A549 treated with GW870086 at 1 μM for 4 hours (cell line): ENCODE results near the gene N4BP3. TPM values are rescaled to one million over a fixed set of nuclear protein-coding genes. Genes with fewer than 3 reads are reported as not detected.

ENCODE experiments used
- total RNA-seq: library from RNA; stranded (reverse); fragments of 200-300 nt; extraction: Qiagen RNA extraction; gene quantifications from 5 replicates; pipeline ENCODE4 v1.2.3, GENCODE V29; 2022; ENCODE audit warnings: low read depth

The N4BP3 gene, protein sequence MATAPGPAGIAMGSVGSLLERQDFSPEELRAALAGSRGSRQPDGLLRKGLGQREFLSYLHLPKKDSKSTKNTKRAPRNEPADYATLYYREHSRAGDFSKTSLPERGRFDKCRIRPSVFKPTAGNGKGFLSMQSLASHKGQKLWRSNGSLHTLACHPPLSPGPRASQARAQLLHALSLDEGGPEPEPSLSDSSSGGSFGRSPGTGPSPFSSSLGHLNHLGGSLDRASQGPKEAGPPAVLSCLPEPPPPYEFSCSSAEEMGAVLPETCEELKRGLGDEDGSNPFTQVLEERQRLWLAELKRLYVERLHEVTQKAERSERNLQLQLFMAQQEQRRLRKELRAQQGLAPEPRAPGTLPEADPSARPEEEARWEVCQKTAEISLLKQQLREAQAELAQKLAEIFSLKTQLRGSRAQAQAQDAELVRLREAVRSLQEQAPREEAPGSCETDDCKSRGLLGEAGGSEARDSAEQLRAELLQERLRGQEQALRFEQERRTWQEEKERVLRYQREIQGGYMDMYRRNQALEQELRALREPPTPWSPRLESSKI
- total RNA-seq = 0.67 to 1.00 TPM (median 0.86 TPM) in 5 replicates

DNA sequence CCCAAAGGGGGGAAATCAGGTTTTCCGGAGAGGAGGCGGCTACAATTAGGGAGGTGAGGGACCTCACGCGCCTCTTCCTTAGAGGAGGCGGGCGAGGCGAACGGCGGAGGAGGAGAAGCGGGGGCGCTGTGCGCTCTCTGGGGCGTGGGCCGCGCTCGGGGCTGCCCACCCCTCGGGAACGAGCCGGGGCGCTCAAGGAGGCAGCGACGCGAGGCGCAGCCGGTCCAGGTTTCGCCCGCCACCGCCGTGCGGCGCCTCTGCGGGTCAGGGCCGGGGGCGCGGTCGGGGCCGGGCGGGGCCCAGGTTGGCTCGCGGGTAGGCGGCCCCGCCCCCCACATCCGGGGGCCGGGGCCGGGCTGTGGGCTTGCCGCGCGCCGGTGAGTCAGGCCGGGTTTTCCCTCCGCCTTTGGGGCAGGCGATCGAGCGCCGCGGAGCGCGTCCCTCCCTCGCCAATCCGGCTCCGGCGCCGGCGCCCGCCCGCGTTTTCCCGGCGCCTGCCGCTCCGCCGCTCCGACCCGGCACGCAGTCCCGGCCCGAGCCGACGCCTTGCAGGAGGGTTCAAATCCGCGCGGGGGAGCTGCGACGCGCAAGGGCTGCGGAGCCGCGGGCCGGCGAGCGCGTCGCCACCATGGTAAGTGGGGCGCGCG is at the start of gene N4BP3:
N4BP3 (plus strand) TSS at position 392 of the 647 bp plus-strand sequence. CDS start 6,052 bp downstream, outside the sequence.

DNA sequence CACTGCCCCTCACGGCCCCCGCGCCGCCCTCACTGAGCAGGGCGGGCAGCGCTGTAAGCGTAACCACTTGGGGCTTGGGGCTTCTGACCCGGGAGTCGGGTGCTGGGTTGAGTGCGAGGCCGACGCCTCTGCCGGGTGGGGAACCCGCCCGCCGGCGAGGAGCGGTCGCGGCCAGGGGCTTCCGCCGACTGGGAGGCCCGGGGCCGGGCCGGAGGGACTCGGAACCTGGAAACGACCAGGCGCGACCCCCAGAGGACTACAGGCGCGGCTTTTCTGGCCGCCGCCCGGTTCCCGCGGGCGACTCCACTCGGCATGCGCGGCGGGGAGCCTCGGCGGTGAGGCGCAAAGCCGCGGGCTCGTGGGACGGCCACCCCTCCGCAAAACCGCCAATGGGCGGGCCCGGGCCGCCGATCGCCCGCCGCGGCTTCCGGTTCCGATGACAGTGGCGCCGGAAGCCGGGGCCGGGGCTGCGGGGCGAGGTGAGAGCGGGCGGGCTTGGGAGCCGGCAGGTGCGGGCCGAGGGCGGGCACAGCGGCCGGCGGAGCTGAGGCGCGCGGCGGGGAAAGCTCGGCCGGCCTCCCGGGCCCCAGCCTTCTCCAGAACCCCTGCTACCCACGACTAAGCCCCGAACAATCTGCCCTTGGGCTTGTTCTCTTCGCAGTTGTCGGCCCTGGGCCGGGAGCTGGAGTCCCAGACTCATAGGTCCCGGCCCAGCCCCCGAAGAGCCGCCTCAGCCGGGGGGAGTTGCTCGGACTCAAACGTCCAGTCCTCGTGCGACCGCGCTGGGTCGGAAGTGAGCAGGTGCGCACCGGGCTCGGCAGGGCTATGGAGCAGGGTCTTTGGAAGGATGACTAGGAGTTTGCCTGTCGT is 17.5 kb downstream of the N4BP3 start, which contains the start of gene RMND5B:
RMND5B (plus strand) TSS at position 439 of the 870 bp plus-strand sequence. CDS start 7,106 bp downstream, outside the sequence.

DNA sequence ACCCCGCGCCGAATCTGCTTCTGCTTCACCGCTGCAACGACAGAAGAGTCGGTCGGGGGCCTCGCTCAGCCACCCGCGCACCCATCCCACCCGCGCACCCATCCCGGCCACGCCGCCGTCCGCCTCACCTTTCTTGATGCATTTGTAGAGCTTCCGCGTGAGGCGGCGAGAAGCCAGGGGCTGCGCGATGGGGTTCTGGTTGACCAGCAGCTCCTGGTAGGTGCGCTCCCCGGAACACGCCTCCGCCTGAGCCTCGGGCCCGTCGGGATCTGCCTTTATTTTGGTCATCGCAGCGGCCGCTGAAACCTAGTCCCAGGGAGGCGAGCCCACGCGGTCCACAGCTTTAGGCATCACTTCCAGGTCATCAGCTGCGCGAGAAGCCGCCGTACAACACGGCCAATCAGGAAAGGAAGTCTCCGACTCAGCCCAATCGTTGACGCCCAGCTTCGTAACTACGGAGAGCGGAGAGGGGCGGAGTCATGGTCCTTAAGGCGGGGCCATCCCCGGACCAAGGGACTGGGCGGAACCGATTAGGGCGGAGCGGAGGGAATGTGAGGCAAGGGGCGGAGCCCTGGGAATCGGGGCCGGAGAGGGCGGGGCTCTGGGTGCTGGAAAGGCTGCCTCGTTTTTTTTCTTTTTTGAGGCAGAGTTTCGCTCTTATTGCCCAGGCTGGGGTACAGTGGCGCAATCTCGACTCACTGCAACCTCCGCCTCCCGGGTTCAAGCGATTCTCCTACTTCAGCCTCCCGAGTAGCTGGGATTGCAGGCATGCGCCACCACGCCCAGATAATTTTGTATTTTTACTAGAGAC is 40.4 kb downstream of the N4BP3 start, which contains the start of gene NHP2:
NHP2 (minus strand) TSS at position 356 of the 811 bp plus-strand sequence; CDS start at position 288, 68 bp downstream.

Other genes starting within 250 kb of the N4BP3 start
- gene PROP1, start 117.3 kb upstream of the N4BP3 start, total RNA-seq = 0.19 TPM in 1 of 5 replicates, not detected in the others
- 22.3 to 30.9 TPM (median 29.4 TPM) in 5 replicates for gene RMND5B, start 17.5 kb downstream of the N4BP3 start, total RNA-seq
- gene NHP2, start 40.4 kb downstream of the N4BP3 start, total RNA-seq = 380 to 478 TPM (median 408 TPM) in 5 replicates
- not detected in 5 replicates for gene GMCL2, start 73.8 kb downstream of the N4BP3 start, total RNA-seq
- gene HNRNPAB, start 91.0 kb downstream of the N4BP3 start, total RNA-seq = 312 to 335 TPM (median 319 TPM) in 5 replicates
- 4.3 to 9.8 TPM (median 8.3 TPM) in 5 replicates for gene PHYKPL, start 119.3 kb downstream of the N4BP3 start, total RNA-seq